Effector CD4-positive, alpha-beta T cell (primary cell): ENCODE data around the gene SESN1.

ENCODE experiments used
- DNase-seq: peaks from one replicate; pipeline ENCODE4 v3.0.0-alpha.2; 2020

The SESN1 gene

DNA sequence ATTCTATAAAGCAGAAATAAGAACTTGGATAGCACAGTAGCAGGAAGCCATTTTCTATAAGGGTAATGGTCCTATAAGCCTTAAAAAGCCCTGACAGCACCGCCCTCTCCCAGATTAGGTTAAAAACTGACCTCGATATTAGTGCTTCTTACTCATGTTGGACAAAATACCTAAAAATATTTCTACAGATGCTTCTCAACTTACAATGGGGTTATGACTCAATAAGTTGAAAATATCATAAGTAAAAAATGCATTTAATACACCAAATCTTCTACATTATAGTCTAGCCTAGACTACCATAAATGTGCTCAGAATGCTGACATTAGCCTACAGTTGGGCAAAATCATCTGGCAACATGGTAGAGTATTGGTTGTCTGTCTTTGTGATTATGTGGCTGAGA lies 70.3 kb downstream of the SESN1 start:
- DNase-seq = no peak

DNA sequence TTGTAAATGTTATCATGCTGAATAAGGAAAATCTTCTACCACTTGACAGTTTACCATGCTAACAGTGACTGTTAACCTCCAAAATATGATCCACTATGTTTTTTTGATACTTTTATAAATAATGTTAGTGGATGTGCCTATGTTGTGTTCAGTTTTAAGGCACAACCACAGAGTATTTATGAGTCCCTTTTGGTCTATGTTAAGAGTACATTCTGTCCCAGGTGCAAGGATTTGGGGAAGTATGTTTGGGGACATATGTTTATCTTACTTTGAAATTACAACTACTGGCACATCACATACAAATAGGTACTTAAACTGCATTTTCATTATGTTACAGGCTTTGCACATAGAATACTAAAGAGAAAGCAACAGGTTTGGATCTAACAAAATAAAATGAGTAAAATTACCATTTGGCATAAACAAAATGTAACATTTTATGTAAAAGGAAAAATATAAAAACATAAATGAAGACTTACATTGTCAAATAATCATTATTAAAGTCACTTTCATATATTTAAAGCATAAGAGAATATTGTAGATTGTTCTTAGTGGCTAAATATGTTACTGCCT lies 71.2 kb downstream of the SESN1 start:
- DNase-seq = no peak

DNA sequence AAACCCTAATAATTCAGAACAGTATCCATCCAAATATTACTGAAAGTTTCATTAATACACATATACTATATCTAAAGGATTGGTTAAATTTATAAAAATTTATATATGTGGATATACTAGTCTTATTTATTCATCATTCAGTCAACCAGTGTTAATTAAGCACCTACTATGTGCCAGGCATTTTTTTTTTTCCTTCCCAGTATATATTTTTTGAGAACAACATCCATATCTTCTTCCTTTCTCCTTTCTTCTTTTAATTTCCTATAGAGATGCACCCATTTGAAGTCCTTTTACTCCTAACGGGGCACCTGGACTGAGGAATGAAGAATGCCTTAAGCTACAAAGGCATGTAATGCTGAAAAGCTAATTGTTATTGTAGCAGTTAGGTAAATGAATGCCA lies 72.8 kb downstream of the SESN1 start:
- no peak for DNase-seq

DNA sequence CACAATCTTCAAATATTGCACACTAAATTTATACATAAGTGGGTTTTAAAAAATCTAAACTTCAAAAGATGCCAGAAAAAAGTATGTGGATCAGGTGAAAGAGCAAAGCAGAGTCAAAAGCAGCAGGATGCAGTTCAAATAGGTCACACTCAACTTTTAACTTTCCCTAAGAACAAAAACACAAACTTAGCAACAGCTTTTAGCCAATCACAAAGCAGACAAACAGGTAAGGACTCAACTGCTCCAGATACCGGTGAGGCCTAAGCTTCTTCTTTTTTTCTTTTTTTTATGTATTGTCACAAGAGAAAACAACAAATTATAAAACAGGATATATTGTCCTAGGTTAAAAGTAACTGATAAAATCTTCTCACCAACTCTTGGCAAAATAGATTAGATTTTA lies 74.7 kb downstream of the SESN1 start:
- no peak for DNase-seq

DNA sequence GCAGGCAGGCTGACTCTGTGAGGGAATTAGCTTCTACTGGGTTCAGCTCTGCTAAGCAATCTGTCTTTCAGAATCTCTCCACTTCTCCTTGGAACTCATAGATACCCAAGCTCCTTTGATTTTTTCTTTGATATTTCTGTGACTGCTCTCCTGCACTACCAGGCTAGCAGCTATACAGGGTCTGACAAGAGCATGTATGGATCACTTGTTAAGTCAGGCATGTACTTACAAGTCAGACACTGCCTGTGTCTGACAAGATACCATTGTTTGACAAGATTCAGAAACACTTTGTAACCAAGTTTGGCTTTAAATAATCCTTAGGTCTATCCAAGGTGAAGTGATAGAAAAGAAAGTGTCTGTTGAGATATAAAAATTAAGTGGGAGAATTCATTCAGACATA lies 79.5 kb downstream of the SESN1 start:
- DNase-seq = no peak

DNA sequence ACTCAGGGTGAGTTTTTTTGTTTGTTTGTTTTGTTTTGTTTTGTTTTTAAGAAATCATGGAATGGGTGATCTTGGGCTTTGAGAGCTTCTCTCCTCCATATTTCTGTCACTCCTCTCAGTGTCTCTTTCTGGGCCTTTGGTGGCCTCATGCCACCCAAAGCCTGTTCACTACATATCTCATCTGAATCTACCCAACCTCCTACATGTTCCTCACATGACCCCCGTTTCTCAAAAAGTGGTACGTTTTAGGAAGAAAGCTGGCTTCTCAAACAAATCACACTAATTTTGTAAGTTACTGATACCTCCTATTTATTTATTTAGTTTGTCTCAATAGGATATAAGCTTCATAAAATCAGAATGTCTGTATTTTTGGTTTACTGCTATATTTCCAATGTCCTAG lies 80.0 kb downstream of the SESN1 start:
- DNase-seq = no peak

DNA sequence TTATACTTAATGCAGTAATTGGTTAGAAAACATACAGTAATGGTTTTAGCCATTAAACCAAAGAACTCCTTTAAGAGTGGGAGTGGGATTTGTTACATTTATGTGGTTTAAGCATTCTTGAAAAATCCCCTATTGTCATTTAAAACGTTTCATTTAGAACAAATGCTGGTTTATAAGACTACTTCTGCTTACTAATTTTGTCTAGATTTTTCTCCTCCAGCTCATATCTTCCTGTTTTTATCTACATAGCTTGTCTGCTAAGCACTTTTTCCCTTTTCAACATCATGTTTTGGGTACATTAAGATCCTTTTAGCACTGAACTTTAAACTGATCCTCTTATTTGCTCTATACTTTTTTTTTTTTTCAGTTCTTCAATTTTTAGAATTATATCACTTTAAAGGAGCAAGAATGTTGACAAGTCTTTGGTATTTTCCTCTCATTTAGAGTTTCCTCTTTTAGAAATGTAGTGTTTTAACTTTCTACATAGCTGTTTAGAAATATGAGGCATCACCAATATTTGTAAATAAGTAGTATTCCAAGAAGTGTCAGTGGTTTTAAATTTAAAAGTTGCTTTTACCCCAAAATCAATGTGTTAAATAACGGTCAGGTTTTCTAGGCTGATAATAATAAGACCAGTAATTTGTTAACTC lies 80.9 kb downstream of the SESN1 start:
- no peak for DNase-seq

DNA sequence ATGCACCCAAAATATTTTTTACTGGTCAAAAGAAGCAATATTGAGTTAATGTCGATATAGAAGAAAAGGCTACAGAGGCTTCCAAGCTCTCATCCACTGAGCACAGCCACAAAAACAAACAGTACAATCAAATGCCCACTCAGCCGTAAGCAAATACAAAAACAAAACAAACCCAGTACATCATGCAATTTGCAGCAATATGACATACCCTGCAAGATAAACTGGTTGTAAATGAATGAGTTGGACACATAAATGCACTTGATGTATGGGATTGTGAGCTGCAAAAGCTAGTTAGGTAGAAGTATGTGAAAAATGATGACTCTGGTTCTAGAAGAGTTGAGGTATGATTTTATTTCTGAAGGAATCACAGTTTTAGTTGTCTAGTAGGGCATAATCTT lies 83.9 kb downstream of the SESN1 start:
- DNase-seq = no peak

DNA sequence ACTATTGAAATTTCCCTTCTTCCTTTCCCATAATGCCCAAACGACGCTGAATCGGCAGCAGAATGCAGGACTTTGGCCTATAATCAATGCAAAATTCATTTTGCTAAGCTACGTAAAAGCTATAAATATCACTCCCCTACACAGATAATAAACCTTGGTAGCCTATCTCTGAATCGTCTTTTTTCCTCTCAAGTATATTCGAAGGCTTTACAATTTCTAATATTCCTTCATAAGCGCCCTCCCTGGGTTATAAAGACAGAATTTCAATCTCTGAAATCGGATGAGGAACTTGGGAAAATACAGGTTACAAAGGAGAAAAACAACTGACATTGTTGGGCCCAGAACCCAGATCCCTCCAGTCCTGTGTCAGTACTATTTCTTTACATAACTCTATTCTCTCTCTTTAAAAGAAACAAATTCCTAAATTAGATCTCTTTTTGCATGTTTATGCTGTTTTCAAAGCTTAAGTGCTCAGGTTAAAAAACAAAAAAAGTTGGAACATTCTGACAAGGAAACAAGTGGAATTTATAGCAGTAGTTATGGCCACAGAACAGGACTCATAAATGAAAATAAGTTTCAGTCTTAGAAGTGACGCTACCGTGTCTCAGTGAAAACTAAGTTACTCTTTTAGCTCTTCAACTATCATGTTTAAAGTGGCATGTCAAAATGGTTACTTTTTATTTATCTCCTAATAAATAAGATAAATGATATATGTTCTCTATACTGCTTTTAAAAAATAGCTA lies 84.5 kb downstream of the SESN1 start:
- no peak for DNase-seq

DNA sequence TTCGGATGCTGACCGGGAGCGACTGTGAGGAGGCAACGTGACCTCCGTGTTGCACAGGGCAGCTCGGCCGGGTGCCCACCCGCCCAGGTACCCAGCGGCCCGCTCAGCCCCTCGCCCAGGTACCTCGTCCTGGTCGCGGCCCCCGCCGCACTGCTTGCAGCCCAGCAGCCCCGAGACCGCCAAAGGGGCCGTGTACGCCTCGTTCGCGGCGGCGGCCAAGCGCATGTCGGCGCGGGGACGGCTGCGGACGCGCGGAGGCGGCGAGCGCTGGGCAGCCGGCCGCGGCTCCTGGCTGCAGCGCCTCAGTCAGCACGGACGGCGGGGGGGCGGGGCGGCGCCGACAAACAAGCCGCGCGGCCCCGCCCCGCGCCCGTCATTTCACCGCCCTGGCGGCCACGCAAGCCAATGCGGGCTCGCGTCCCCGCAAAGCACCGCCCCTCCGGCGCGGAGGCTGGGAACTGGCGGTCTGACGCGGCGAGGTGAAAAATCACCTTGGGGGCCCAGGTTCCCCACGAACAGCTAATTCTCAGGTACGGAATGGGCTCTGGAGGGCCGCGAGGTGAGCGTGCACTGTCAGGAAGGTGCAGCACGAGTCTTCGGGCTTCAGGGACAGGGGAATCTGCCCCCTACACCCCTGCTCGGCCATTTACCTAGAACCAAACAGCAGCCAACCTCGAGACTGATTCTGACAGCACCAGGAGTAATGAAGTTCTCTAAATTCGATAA lies 85.2 kb downstream of the SESN1 start:
- peak; percentile 91 for DNase-seq

DNA sequence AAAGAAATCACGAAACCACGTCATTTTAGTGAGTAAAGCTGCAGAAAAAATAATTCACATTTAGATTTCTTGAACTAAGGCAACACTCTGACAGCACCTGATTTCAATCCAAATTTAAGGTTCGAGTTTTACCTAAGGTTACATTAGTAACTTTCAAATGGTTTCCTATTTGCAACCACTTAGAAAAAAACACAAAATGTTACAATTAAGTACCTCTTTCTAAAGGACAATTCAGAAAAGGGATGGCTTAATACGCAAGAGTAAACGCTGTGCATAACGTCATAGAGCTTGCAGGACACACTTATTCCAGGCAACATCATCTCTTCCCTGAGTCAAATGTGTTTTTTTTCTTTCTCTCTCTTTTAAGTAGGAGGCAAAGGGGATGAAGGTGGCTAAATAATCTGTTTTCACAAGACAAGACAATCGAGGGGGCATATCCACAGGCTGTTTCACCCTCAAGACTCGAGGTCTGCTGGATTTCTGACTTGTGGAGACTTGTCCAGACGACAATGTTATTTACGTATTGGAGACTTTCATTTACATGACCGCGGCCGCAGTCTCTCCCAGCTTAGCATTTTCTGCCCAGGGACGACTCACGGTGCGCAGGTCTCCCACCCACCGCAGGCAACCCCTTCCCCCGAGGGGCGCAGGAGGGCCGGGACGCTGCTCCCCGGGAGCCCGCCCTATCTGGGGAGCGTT lies 86.0 kb downstream of the SESN1 start:
- peak; percentile 2 for DNase-seq

DNA sequence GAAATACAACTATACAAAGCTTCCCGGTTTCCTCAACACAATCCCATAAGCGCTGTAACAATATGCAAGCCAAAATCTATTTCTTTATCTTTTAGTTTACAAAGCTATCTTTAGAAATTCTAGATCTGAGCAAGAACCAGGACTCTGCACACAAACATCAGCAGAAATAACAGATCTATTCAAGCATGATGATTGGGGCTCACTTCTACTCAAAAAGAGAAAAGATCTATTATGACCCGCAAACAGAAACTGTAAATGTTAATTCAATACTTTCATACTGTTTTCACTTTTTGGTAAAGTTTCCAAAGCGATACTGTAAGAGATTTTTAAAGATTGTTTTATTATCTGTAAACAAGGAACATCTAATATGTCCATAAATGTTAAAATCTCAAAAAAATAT lies 86.6 kb downstream of the SESN1 start:
- no peak for DNase-seq

DNA sequence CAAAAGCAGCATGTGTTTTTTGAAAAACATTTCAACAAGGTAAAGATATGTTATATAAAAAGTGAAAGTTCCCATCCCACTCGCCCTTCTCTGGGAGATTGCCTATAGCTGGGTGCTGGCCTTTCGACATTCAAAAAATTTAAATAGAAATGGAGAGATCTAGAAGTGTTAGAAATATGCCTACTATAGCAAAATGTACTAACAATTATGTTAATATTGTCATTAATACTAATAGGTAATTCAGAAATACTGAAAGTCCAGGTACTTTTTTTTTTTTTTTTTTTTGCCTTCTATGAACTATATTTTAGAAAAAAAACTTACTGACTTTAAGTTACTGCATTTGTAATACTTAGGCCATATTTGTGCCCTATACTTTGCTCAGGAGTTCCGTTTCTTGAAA lies 87.1 kb downstream of the SESN1 start:
- DNase-seq = no peak

DNA sequence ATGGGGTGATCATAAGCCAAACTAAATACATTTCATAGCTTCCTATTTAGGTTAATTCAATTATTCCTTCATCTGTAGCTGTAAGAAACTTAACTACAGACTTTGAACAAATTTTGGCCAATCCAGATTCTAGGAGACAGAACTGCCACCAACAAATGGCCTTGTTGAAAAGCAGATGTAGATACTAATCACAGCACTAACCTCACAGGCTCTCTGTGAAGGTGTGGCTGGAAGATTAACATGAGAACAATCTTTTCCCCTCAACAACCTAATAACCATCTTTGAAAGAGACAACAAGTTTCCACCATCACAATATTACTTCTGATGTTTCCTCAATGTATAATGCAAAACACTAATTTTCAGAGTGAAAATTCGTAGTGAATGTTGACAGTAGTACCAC lies 87.8 kb downstream of the SESN1 start:
- DNase-seq = no peak

DNA sequence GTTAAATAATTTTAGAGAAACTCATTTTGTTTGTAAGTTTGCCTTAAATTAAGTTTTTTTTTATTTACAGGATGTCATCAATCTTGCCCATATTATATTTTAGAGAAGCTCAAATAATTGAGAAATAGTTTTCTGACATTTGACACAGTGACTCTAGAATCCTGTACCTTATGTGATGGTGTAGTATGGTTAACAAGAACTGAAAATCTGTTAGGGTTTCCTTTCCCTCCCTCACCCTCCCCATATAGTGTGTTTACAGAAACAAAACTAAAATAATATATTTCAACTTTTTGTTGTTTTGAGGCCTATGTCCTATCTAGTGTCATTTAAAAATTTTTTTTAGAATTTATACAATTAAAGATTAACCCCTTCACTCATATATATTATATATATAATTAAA lies 91.8 kb downstream of the SESN1 start:
- DNase-seq = no peak

DNA sequence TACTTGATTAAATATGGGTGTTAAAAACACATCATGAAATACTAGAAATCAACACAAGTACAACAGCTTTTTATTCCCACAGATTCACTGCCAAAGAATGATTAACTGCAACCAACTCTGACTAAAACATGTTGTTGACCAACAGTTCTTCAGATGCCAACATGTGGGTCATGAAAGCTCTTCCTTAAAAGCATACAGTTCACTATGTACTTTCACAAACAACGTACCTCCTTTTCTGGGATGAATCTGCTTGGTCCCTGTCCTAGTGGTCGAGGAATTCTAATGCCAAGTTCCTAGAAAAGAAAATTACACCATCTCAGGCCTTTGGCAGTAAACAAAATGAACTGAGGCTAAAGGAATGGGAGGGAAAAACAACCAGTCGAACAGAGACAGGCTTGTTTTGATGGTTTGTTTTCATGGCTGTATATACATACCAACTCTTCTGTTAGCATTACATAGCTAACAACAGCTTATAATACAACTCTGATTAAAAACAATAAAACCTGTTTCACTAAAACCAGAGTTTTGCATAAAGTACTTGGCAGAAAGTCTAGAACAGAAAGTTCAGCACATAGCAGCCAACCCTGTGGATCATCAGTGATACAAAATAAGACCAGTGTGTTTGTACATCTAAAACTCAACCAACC lies 92.5 kb downstream of the SESN1 start:
- DNase-seq = no peak

DNA sequence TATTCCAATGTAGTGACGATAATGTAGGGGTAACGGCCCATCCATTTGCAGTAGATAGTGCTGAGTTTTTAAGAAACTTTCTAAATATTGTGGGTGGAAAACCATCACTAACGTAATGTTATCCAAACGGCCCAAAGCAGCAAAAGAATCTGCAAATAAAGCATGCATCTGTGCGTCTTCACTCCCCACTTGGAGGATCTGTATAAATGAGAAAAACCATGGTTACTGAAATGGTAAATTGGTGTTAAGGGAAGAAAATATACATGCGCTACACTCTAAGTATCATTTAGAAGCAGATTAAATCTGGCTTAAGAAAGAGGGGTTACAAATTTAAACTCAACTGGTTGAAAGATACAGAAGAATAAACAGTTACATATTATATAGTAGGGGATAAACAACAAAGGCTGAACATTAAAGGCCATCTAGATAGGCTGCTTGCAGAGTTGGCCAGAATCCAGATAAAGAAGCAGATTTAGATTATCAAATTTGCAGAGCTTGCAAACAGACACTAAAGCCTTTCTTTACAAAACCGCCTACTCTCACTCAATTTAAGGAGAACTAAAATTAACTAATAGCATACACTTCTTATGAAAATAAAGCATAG lies 93.3 kb downstream of the SESN1 start:
- no peak for DNase-seq

DNA sequence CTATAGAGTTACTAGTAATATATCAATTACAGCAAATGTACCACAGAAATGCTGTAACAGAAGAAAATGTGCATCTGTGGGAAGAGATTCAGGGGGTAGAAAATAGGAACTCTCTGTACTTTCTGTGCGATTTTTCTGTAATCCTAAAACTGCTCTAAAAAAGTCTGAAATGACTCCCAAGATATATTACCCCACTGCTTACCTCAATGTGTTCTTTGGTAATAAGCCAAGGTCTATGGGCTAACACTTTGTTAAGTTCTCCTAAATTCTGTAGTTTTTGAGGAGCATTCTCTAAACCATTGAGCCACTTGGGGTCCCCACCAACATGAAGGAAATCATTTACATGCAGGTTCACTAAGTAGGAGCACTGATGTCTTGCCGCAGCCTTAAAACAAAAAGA lies 94.4 kb downstream of the SESN1 start:
- DNase-seq = no peak

DNA sequence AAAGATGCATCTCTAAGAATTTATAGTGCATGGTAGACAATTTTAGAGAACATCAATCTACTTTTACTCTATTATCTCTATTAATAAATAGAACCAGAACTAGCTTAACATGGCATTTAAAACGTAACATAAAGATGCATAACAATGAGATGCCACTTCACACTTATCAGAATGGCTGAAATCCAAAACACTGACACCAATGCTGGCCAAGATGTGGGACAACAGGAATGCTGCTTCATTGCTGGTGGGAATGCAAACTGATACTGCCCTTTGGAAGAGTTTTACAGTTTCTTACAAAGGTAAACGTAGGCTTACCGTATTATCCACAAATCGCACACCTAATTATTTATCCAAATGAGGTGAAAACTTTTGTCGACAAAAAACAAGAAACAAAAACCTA lies 95.2 kb downstream of the SESN1 start:
- DNase-seq = no peak

DNA sequence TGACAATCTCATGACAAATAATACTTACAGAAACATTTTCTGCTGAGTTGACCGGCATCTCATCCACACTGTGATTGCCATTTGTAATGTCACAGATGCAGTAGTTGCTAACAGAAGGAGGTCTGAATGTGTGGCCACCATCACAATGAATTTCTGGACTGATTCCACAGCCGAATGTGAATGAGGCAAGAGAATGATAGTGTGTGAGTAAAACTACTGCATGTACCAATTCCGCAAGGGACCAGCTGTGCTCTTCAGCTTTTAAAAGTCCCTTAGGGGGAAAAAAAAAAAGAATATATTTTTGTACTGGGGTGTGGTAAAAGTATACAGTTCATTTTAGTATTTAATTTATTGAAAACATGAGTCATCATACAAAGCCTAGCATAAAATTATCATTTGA lies 96.2 kb downstream of the SESN1 start:
- no peak for DNase-seq

DNA sequence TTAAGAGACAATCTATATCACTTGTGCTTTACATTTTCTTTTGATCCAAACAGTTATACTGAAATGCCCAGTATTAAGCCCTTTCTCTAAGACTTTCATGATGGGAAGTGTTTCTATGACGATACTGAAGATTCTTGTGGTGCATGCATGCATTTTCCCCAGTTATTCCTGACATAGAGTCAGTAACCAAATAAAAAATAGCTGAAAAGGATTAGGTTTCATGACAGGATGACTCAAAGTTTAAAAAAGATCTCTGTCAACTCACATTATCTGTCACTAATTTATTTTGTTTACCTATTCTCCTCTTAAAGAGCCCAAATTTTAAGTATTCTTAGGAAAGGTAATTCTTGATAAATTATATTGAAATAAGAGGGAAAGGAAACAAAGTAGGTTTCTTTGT lies 98.4 kb downstream of the SESN1 start:
- no peak for DNase-seq

DNA sequence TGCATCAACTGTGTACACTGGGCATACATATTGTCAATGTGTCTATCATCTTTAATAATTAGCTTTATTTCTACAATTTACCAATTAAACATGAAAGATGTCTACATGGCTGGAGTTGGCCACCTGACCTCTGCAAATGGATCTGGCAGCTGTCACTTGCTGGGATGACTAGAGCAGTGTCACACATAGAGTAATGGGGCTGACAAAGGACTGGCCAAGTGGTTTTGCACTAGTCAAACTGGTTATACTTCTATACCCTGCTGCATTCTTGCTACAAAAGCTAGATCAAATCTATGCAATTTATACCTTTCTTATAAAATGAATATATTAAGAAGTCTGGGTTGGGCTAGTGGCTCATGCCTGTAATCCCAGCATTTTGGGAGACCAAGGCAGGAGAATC lies 99.3 kb downstream of the SESN1 start:
- DNase-seq = no peak
